Natural killer cell (primary cell): Measurements from ENCODE around the gene SEPTIN10. TPM values are rescaled to one million over a fixed set of nuclear protein-coding genes. Genes with fewer than 3 reads are reported as not detected.
"Not testable (repeated sequence)": the region's sequence is repeated elsewhere in the genome, so short reads cannot be mapped to it uniquely, and the experiment has no call there.

ENCODE experiments used
- ATAC-seq, 3 donors: fragments of 150-1000 bp in 2 of 3; fragments of 200-7000 bp in 1 of 3; cut with Tn5 transposase; 1 replicate in 1 of 3; 2 replicates in 2 of 3; pipeline ENCODE4 v1.10.0; 2021; ENCODE audit warnings: mild to moderate bottlenecking in 2 of 3, moderate library complexity in 2 of 3
- DNase-seq, 2 donors: peaks; one replicate each; pipeline versions ENCODE4 v3.0.0 to v3.0.0-alpha.2; 2013 to 2021; ENCODE audit warnings: mixed read lengths in 1 of 2
- H3K27ac ChIP-seq: one replicate; pipeline ENCODE4 v1.5.1; 2013; ENCODE audit warnings: mild to moderate bottlenecking, low read length
- H3K27me3 ChIP-seq: one replicate; pipeline ENCODE4 v1.6.1; 2013; ENCODE audit warnings: low read length; ENCODE audit not compliant: control insufficient read depth, insufficient read depth
- H3K36me3 ChIP-seq: one replicate; pipeline ENCODE4 v1.6.1; 2013; ENCODE audit warnings: low read length; ENCODE audit not compliant: control insufficient read depth, insufficient read depth
- H3K4me1 ChIP-seq: one replicate; pipeline ENCODE4 v1.6.1; 2013; ENCODE audit warnings: low read length; ENCODE audit not compliant: control insufficient read depth, insufficient read depth
- H3K4me3 ChIP-seq: one replicate; pipeline ENCODE4 v1.5.1; 2013; ENCODE audit warnings: low read length
- H3K9me3 ChIP-seq: one replicate; pipeline ENCODE4 v1.6.1; 2013; ENCODE audit warnings: low read length; ENCODE audit not compliant: control insufficient read depth, insufficient read depth
- H3K27ac Mint-ChIP-seq, 2 donors: one replicate each; pipeline ENCODE4 v1.8.0; 2022; ENCODE audit warnings: mild to moderate bottlenecking in 2 of 2, mixed read lengths in 2 of 2, moderate library complexity in 1 of 2
- H3K27me3 Mint-ChIP-seq, 2 donors: one replicate each; pipeline ENCODE4 v1.8.0; 2022; ENCODE audit warnings: low read depth in 2 of 2, mixed read lengths in 2 of 2
- H3K36me3 Mint-ChIP-seq: one replicate; pipeline ENCODE4 v1.8.0; 2022; ENCODE audit warnings: mixed read lengths
- H3K4me1 Mint-ChIP-seq, 2 donors: one replicate each; pipeline ENCODE4 v1.8.0; 2022; ENCODE audit warnings: mixed read lengths in 2 of 2
- H3K4me3 Mint-ChIP-seq: one replicate; pipeline ENCODE4 v1.8.0; 2022; ENCODE audit warnings: mild to moderate bottlenecking, moderate library complexity, mixed read lengths
- H3K9me3 Mint-ChIP-seq, 2 donors: one replicate each; pipeline ENCODE4 v1.8.0; 2022; ENCODE audit warnings: mixed read lengths in 2 of 2
- WGBS: methylation state at CpG from one replicate; pipeline ENCODE4 v1.1.7; 2013; ENCODE audit warnings: missing lambda C conversion rate; ENCODE audit not compliant: insufficient coverage; 5-methylcytosine and 5-hydroxymethylcytosine counted together
- intact Hi-C: fragments of 100-400 bp; cut with micrococcal nuclease; formaldehyde crosslinking; loops from one replicate; pipeline ENCODE4 v1.14.2; 2022
- total RNA-seq, 4 donors: library from RNA; stranded (reverse); fragments of 120-200 nt in 1 of 4; gene quantifications; one replicate each; pipeline versions ENCODE4 v1.2.3 to v1.2.4, GENCODE V29; 2013 to 2022
- TF ChIP-seq, protein P1 (sequence below): fragments of 200-600 bp; IDR thresholded peaks from one replicate; pipeline ENCODE4 v1.8.0; 2022; ENCODE audit warnings: antibody characterized with exemption

The SEPTIN10 gene
- total RNA-seq, 3 donors from 2014 or later (not counting 1 experiment from before 2014, with no cell fraction given): 0.25 to 2.6 (median 0.33) TPM

DNA sequence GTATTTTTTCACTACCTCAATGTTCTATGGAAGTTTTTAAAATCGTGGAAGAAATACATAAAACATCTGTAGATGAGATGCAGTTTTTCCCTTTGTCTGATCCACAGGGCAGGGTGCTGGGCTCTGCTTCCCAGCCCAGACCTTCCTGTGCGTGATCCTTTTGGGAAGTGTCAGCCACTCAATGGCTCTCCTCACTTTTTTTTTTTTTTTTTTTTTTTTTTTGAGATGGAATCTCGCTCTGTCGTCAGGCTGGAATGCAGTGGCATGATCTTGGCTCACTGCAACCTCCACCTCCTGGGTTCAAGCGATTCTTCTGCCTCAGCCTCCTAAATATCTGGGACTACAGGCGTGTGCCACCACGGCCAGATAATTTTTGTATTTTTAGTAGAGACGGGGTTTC is 33.2 kb upstream of the SEPTIN10 start:
- H3K9me3 Mint-ChIP-seq: no peaks in the 10 kb centered on the region
- peaks cover 12 to 32% of the 10 kb centered on the region in 2 donors for H3K27me3 Mint-ChIP-seq
- intact Hi-C loops: no loop called here
- Histone ChIP-seq H3K9me3 (no peaks in the 10 kb centered on the region), H3K27me3 (no peaks in the 10 kb centered on the region), H3K4me1 (no peaks in the 10 kb centered on the region), H3K4me3 (no peak overlapping the region), H3K36me3 (no peaks in the 10 kb centered on the region), H3K27ac (no peak overlapping the region)
- TF ChIP-seq, protein P1, sequence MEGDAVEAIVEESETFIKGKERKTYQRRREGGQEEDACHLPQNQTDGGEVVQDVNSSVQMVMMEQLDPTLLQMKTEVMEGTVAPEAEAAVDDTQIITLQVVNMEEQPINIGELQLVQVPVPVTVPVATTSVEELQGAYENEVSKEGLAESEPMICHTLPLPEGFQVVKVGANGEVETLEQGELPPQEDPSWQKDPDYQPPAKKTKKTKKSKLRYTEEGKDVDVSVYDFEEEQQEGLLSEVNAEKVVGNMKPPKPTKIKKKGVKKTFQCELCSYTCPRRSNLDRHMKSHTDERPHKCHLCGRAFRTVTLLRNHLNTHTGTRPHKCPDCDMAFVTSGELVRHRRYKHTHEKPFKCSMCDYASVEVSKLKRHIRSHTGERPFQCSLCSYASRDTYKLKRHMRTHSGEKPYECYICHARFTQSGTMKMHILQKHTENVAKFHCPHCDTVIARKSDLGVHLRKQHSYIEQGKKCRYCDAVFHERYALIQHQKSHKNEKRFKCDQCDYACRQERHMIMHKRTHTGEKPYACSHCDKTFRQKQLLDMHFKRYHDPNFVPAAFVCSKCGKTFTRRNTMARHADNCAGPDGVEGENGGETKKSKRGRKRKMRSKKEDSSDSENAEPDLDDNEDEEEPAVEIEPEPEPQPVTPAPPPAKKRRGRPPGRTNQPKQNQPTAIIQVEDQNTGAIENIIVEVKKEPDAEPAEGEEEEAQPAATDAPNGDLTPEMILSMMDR: no peak
- 84% methylated on average over 6 of the region's 8 CpGs for WGBS
- ATAC-seq: no peak
- no peaks in the 10 kb centered on the region for H3K36me3 Mint-ChIP-seq
- no peak overlapping the region for H3K27ac Mint-ChIP-seq
- H3K4me1 Mint-ChIP-seq: no peaks in the 10 kb centered on the region
- no peak overlapping the region for H3K4me3 Mint-ChIP-seq
- no peak for DNase-seq

DNA sequence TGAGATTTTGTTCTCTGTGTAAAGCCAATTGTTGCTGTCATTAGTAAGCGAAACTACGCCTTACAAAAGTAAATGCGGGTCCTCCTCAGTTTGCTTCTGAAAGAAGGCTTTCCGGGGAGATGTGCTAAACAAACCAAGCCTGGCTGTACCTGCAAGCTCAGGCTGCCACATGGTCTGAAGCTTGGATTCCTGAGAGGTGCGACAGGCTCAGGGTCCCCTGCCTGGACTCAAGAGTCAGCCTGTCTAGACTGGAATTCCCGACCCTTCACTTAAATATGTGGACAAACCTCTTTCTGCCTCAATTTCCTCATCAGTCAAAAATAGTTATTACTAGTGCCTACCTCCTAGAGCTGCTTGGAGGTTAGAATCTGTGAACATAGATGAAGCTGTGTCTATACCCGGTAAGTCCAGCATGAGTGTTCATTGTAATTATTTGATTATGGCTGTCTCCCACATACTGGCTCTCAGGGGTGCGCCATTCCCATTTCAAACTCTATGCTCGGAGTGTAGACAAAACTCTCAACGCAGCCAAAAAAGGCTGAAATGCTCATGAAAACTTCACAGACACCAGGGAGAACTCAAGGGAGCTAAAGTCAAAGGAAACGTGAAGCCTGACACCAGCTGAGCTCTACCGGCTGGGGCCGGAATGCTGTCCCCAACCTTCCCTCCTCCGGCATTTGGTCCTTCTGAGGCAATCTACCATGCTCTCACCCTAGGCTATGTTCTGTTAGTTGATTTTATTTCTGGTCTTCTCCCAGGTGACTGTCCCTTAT is 31.8 kb upstream of the SEPTIN10 start:
- 98% methylated on average over 13 of the region's 14 CpGs for WGBS
- Mint-ChIP-seq H3K27me3 (peaks cover 10 to 21% of the 10 kb centered on the region in 2 donors), H3K9me3 (no peaks in the 10 kb centered on the region), H3K4me1 (no peaks in the 10 kb centered on the region), H3K4me3 (no peak overlapping the region), H3K36me3 (no peaks in the 10 kb centered on the region), H3K27ac (no peak overlapping the region)
- Histone ChIP-seq H3K9me3 (no peaks in the 10 kb centered on the region), H3K4me1 (no peaks in the 10 kb centered on the region), H3K27ac (no peak overlapping the region), H3K4me3 (no peak overlapping the region), H3K27me3 (no peaks in the 10 kb centered on the region), H3K36me3 (no peaks in the 10 kb centered on the region)
- intact Hi-C loops: no loop called here
- TF ChIP-seq, protein P1: no peak
- DNase-seq (no peak), ATAC-seq (no peak)

DNA sequence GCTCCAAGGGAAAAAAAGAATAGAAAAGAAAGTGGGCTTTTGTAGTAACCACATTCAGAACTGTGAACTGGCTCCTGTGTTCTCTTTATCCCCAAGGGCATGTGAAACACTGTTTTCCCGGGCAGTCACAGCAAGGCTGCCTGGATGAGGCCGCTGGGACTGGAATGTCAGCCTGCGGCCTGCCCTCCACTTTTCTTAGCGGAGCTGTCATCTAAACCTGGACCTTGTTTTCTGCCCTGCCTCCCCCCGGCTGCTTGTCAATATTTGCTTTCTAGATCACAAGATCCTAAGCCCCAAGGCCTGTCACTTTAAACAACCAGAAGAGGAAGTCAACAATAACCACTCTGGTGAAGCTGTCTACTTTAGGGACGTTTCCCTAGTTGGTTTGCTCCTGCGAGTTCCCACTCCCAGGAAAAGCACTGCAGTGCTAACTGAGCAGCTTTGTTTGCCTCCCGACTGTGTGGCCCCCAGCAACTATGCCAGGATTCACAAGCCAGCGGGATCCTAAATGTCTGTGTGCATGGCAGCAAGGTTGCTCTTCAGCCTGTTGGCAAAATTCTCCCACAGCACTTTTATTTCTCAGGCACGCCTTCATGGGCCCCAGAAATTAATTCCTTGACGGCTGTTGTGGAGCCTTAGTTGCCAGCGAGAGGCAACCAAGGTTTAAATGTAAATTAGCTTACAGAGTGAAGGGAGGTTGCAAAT is 31.0 kb upstream of the SEPTIN10 start:
- H3K4me1 ChIP-seq: no peaks in the 10 kb centered on the region
- TF ChIP-seq, protein P1: no peak
- no peaks in the 10 kb centered on the region for H3K9me3 Mint-ChIP-seq
- no peaks in the 10 kb centered on the region for H3K36me3 Mint-ChIP-seq
- H3K4me1 Mint-ChIP-seq: no peaks in the 10 kb centered on the region
- DNase-seq (no peak), ATAC-seq (no peak)
- H3K4me3 Mint-ChIP-seq: no peak overlapping the region
- H3K27ac Mint-ChIP-seq: no peak overlapping the region
- peaks cover 10 to 13% of the 10 kb centered on the region in 2 donors for H3K27me3 Mint-ChIP-seq
- no peaks in the 10 kb centered on the region for H3K9me3 ChIP-seq
- intact Hi-C loops: no loop called here
- no peak overlapping the region for H3K27ac ChIP-seq
- H3K27me3 ChIP-seq: no peaks in the 10 kb centered on the region
- WGBS: 43% methylated on average over 10 of the region's 12 CpGs
- H3K36me3 ChIP-seq: no peaks in the 10 kb centered on the region
- no peak overlapping the region for H3K4me3 ChIP-seq

DNA sequence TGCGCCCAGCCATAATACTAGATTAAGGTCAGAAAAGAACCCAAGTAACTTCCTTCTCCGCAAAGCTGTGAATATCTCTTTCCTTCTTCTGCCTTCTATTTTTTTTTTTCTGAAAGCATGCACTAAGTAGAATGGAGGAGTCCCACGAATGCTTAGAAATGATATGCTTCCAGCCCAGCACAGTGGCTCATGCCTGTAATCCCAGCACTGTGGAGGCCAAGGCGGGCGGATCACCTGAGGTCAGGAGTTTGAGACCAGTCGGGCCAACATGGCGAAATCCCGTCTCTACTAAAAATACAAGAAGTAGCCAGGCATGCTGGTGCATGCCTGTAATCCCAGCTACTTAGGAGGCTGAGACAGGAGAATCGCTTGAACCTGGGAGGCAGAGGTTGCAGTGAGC is 26.2 kb upstream of the SEPTIN10 start:
- DNase-seq, H3K27ac Mint-ChIP-seq, H3K27ac ChIP-seq, ATAC-seq, H3K4me3 Mint-ChIP-seq, H3K9me3 Mint-ChIP-seq, H3K36me3 Mint-ChIP-seq, H3K27me3 ChIP-seq, intact Hi-C loops, H3K4me1 ChIP-seq, H3K4me3 ChIP-seq, H3K4me1 Mint-ChIP-seq, H3K36me3 ChIP-seq, H3K9me3 ChIP-seq: not testable (repeated sequence)
- H3K27me3 Mint-ChIP-seq: peaks cover 2 to 14% of the 10 kb centered on the region in 2 donors
- WGBS: 89% methylated on average over 9 of the region's 9 CpGs
